Left colon (tissue), 2 donors: ENCODE measurements around the gene SUSD4. TPM values are rescaled to one million over a fixed set of nuclear protein-coding genes. Genes with fewer than 3 reads are reported as not detected.
A peak's percentile ranks its signal among the peaks of the same experiment; 100 is the strongest.
"Not testable (repeated sequence)": the region's sequence is repeated elsewhere in the genome, so short reads cannot be mapped to it uniquely, and the experiment has no call there.

Source experiments
- ATAC-seq: fragments of 200-7000 bp; cut with Tn5 transposase; one replicate; pipeline ENCODE4 v1.9.1; 2020; ENCODE audit warnings: mild to moderate bottlenecking, moderate library complexity
- DNase-seq, 2 donors: peaks; one replicate each; pipeline ENCODE4 v3.0.0-alpha.2; 2020
- intact Hi-C, 2 donors: fragments of 100-400 bp; cut with DNase I in 1 of 2; cut with micrococcal nuclease in 1 of 2; formaldehyde crosslinking; loops; one replicate each; pipeline versions ENCODE4 v1.11.2 to v1.14.0; 2022; cut with DNase I, micrococcal nuclease
- total RNA-seq, 2 donors: library from RNA; stranded (reverse); fragmentation: NEBNext Ultra II Directional; extraction: Animal tissue kit (Norgen Biotek cat#: 25700); gene quantifications; one replicate each; pipeline ENCODE4 v1.2.1, GENCODE V29; 2021
- donor health status: DM: no; HTN: no; CAD: no.
- donor health status: DM: yes; HTN: yes; CAD: no.

SUSD4 gene
- total RNA-seq, 2 donors from 2014 or later, result 0.15 to 0.28 TPM

GRCh38 chr1:223312705-223313414 is 51.1 kb downstream of the SUSD4 start:
- DNase-seq, result no peak
- intact Hi-C loops, result no loop called here
- ATAC-seq, result no peak

- ATAC-seq, result no peak
- intact Hi-C loops, result no loop called here
- DNase-seq, result no peak
Measured at GRCh38 chr1:223312273-223312672, 51.7 kb downstream of the SUSD4 start.

- intact Hi-C loops, result no loop called here
- DNase-seq, result no peak
- ATAC-seq, result no peak
Measured at GRCh38 chr1:223311826-223312225, 52.1 kb downstream of the SUSD4 start.

GRCh38 chr1:223308136-223308535 is 55.8 kb downstream of the SUSD4 start:
- DNase-seq (no peak), ATAC-seq (no peak)
- intact Hi-C loops, result no loop called here

- no peak for DNase-seq
- ATAC-seq, result no peak
- intact Hi-C loops, result no loop called here
Measured at GRCh38 chr1:223307544-223307943, 56.4 kb downstream of the SUSD4 start.

- ATAC-seq, result no peak
- DNase-seq, result no peak
- intact Hi-C loops, result no loop called here
Measured at GRCh38 chr1:223304931-223305330, 59.0 kb downstream of the SUSD4 start.

- ATAC-seq (no peak), DNase-seq (no peak)
- intact Hi-C loops, result no loop called here
Measured at GRCh38 chr1:223301371-223301770, 62.6 kb downstream of the SUSD4 start.

GRCh38 chr1:223299553-223299952 is 64.4 kb downstream of the SUSD4 start:
- no peak for ATAC-seq
- no peak for DNase-seq
- intact Hi-C loops, result no loop called here

- intact Hi-C loops, result no loop called here
- DNase-seq, result no peak
- no peak for ATAC-seq
Measured at GRCh38 chr1:223298701-223299100, 65.3 kb downstream of the SUSD4 start.

GRCh38 chr1:223297800-223298199 is 66.2 kb downstream of the SUSD4 start:
- DNase-seq, result no peak
- intact Hi-C loops, result no loop called here
- ATAC-seq, result no peak

- DNase-seq (no peak), ATAC-seq (no peak)
- intact Hi-C loops, result no loop called here
Measured at GRCh38 chr1:223291796-223292195, 72.2 kb downstream of the SUSD4 start.

GRCh38 chr1:223290397-223290796 is 73.6 kb downstream of the SUSD4 start:
- intact Hi-C loops, result no loop called here
- DNase-seq (no peak), ATAC-seq (no peak)

- ATAC-seq (no peak), DNase-seq (no peak)
- intact Hi-C loops, result no loop called here
Measured at GRCh38 chr1:223289621-223290020, 74.4 kb downstream of the SUSD4 start.

- ATAC-seq (no peak), DNase-seq (no peak)
- intact Hi-C loops, result no loop called here
Measured at GRCh38 chr1:223288826-223289225, 75.2 kb downstream of the SUSD4 start.

GRCh38 chr1:223285452-223285851 is 78.5 kb downstream of the SUSD4 start:
- DNase-seq (no peak), ATAC-seq (no peak)
- intact Hi-C loops, result no loop called here

- ATAC-seq, intact Hi-C loops, DNase-seq: not testable (repeated sequence)
Measured at GRCh38 chr1:223283697-223284096, 80.3 kb downstream of the SUSD4 start.

- DNase-seq, ATAC-seq, intact Hi-C loops: not testable (repeated sequence)
Measured at GRCh38 chr1:223278311-223278710, 85.7 kb downstream of the SUSD4 start.

- DNase-seq, result no peak
- ATAC-seq, result no peak
- intact Hi-C loops, result no loop called here
Measured at GRCh38 chr1:223276029-223276428, 87.9 kb downstream of the SUSD4 start.

- DNase-seq (no peak), ATAC-seq (no peak)
- intact Hi-C loops, result no loop called here
Measured at GRCh38 chr1:223273511-223273910, 90.5 kb downstream of the SUSD4 start.

GRCh38 chr1:223271085-223271781 is 92.7 kb downstream of the SUSD4 start:
- intact Hi-C loops, result no loop called here
- DNase-seq (peak; percentile 41 to 47), ATAC-seq (peak; percentile 96)

- no peak for DNase-seq
- intact Hi-C loops, result no loop called here
- ATAC-seq, result no peak
Measured at GRCh38 chr1:223270155-223270554, 93.8 kb downstream of the SUSD4 start.
